A549 (cell line): Measurements from ENCODE around the gene DYSF.

ENCODE experiments used
- CBX8 ChIP-seq: fragments of 200-600 bp; sonication (generic); IDR thresholded peaks from 2 replicates; pipeline ENCODE4 v1.6.1; 2016
- EP300 ChIP-seq, 2 experiments: fragments of >200 bp; sonication (Bioruptor Twin); formaldehyde crosslinking; IDR thresholded peaks; 2 replicates in 1 of 2; 3 replicates in 1 of 2; pipeline ENCODE4 v1.6.1; 2016 to 2017
- FOXS1 ChIP-seq: fragments of 250-450 bp; sonication (Bioruptor Pico); IDR thresholded peaks from 2 replicates; pipeline ENCODE4 v1.5.0; 2020; ENCODE audit warnings: mild to moderate bottlenecking, moderate library complexity
- KDM1A ChIP-seq: fragments of 200-600 bp; sonication (generic); IDR thresholded peaks from 2 replicates; pipeline ENCODE4 v1.6.1; 2016; ENCODE audit warnings: low read depth, mild to moderate bottlenecking
- NPAS2 ChIP-seq: fragments of 250-450 bp; sonication (Bioruptor Pico); IDR thresholded peaks from 2 replicates; pipeline ENCODE4 v1.8.0; 2022; ENCODE audit warnings: mild to moderate bottlenecking, moderate library complexity, borderline replicate concordance
- POLR2A ChIP-seq: IDR thresholded peaks from 2 replicates; pipeline ENCODE4 v1.6.1; 2012; ENCODE audit warnings: mild to moderate bottlenecking, low read length
- ZNF302 ChIP-seq: fragments of 250-450 bp; sonication (Bioruptor Pico); IDR thresholded peaks from 2 replicates; pipeline ENCODE4 v1.9.0; 2021; ENCODE audit warnings: inconsistent platforms, mild to moderate bottlenecking, moderate library complexity
- TF ChIP-seq, protein P1 (sequence below): fragments of >200 bp; sonication (Bioruptor Twin); formaldehyde crosslinking; IDR thresholded peaks from 3 replicates; pipeline ENCODE4 v1.5.1; 2016
- TF ChIP-seq, protein P2 (sequence below): fragments of 450-650 bp; IDR thresholded peaks from 2 replicates; pipeline ENCODE4 v1.6.1; 2014; ENCODE audit warnings: antibody characterized with exemption
- TF ChIP-seq, protein P3 (sequence below): fragments of 200-600 bp; sonication (generic); IDR thresholded peaks from 2 replicates; pipeline ENCODE4 v1.6.1; 2016; ENCODE audit warnings: antibody characterized with exemption, mild to moderate bottlenecking, moderate library complexity

DNA sequence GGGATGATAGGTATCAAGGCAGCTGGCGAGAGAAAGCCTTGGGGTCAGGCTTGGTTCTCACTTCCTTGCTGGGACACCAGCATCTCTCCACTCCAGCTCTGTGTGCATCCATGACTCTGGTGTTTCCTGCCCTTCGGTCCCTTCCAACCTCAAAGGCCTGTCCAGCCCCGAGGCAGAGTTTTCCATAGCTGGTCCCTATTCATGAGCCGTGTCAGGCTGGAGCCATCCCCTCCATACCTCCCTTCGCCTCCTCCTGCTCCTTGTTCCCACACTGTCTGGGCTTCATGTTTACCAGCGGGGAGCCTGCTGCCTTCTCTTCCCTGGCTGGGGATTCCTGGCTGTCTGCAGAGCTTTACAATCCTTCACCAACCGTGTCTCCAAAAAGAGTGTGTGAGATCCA lies 51.2 kb downstream of the DYSF start:
- no peak for TF ChIP-seq FOXS1 (CRISPR knock-in tag)
- TF ChIP-seq, protein P1, sequence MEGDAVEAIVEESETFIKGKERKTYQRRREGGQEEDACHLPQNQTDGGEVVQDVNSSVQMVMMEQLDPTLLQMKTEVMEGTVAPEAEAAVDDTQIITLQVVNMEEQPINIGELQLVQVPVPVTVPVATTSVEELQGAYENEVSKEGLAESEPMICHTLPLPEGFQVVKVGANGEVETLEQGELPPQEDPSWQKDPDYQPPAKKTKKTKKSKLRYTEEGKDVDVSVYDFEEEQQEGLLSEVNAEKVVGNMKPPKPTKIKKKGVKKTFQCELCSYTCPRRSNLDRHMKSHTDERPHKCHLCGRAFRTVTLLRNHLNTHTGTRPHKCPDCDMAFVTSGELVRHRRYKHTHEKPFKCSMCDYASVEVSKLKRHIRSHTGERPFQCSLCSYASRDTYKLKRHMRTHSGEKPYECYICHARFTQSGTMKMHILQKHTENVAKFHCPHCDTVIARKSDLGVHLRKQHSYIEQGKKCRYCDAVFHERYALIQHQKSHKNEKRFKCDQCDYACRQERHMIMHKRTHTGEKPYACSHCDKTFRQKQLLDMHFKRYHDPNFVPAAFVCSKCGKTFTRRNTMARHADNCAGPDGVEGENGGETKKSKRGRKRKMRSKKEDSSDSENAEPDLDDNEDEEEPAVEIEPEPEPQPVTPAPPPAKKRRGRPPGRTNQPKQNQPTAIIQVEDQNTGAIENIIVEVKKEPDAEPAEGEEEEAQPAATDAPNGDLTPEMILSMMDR: no peak
- no peak for TF ChIP-seq KDM1A
- TF ChIP-seq NPAS2 (CRISPR knock-in tag): no peak
- TF ChIP-seq ZNF302 (CRISPR knock-in tag): no peak
- TF ChIP-seq EP300 (IDR thresholded peaks at IDR 0.05): no peak
- no peak for TF ChIP-seq CBX8
- TF ChIP-seq, protein P2, sequence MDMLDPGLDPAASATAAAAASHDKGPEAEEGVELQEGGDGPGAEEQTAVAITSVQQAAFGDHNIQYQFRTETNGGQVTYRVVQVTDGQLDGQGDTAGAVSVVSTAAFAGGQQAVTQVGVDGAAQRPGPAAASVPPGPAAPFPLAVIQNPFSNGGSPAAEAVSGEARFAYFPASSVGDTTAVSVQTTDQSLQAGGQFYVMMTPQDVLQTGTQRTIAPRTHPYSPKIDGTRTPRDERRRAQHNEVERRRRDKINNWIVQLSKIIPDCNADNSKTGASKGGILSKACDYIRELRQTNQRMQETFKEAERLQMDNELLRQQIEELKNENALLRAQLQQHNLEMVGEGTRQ: no peak
- TF ChIP-seq, protein P3, sequence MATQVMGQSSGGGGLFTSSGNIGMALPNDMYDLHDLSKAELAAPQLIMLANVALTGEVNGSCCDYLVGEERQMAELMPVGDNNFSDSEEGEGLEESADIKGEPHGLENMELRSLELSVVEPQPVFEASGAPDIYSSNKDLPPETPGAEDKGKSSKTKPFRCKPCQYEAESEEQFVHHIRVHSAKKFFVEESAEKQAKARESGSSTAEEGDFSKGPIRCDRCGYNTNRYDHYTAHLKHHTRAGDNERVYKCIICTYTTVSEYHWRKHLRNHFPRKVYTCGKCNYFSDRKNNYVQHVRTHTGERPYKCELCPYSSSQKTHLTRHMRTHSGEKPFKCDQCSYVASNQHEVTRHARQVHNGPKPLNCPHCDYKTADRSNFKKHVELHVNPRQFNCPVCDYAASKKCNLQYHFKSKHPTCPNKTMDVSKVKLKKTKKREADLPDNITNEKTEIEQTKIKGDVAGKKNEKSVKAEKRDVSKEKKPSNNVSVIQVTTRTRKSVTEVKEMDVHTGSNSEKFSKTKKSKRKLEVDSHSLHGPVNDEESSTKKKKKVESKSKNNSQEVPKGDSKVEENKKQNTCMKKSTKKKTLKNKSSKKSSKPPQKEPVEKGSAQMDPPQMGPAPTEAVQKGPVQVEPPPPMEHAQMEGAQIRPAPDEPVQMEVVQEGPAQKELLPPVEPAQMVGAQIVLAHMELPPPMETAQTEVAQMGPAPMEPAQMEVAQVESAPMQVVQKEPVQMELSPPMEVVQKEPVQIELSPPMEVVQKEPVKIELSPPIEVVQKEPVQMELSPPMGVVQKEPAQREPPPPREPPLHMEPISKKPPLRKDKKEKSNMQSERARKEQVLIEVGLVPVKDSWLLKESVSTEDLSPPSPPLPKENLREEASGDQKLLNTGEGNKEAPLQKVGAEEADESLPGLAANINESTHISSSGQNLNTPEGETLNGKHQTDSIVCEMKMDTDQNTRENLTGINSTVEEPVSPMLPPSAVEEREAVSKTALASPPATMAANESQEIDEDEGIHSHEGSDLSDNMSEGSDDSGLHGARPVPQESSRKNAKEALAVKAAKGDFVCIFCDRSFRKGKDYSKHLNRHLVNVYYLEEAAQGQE: no peak
- TF ChIP-seq POLR2A: no peak
